HFFc6 (cell line): ENCODE results near the gene SPATA6. TPM values are rescaled to one million over a fixed set of nuclear protein-coding genes. Genes with fewer than 3 reads are reported as not detected.

ENCODE experiments used
- DNase-seq: peaks from one replicate; pipeline ENCODE4 v3.0.0-alpha.2; 2018
- H3K27ac Mint-ChIP-seq: 2 replicates; pipeline ENCODE4 v1.8.0; 2020; ENCODE audit warnings: mild to moderate bottlenecking, mixed read lengths
- H3K27me3 Mint-ChIP-seq: 2 replicates; pipeline ENCODE4 v1.8.0; 2021; ENCODE audit warnings: mild to moderate bottlenecking, moderate library complexity, mixed read lengths; ENCODE audit not compliant: insufficient read depth
- H3K36me3 Mint-ChIP-seq: 2 replicates; pipeline ENCODE4 v1.8.0; 2021; ENCODE audit warnings: low read depth, mixed read lengths
- H3K4me1 Mint-ChIP-seq: 2 replicates; pipeline ENCODE4 v1.8.0; 2020; ENCODE audit warnings: low read depth, mixed read lengths
- H3K4me3 Mint-ChIP-seq: 2 replicates; pipeline ENCODE4 v1.8.0; 2020; ENCODE audit warnings: mild to moderate bottlenecking, moderate library complexity, mixed read lengths
- H3K9me3 Mint-ChIP-seq: 2 replicates; pipeline ENCODE4 v1.8.0; 2020; ENCODE audit warnings: mild to moderate bottlenecking, mixed read lengths
- total RNA-seq, 6 experiments: library from RNA; stranded (reverse); fragmentation: NEBNext Ultra II Directional; extraction: Animal tissue kit (Norgen Biotek cat#: 25700); gene quantifications; 2 replicates in 1 of 6; 3 replicates in 5 of 6; pipeline ENCODE4 v1.2.3, GENCODE V29; 2021
- TF ChIP-seq, protein P1 (sequence below): fragments of 200-600 bp; sonication (generic); IDR thresholded peaks from 2 replicates; pipeline ENCODE4 v1.5.0; 2021; ENCODE audit warnings: antibody characterized with exemption, mild to moderate bottlenecking

The SPATA6 gene
- total RNA-seq, 6 experiments from 2014 or later, result 0.31 to 4.0 (median 3.0) TPM

DNA sequence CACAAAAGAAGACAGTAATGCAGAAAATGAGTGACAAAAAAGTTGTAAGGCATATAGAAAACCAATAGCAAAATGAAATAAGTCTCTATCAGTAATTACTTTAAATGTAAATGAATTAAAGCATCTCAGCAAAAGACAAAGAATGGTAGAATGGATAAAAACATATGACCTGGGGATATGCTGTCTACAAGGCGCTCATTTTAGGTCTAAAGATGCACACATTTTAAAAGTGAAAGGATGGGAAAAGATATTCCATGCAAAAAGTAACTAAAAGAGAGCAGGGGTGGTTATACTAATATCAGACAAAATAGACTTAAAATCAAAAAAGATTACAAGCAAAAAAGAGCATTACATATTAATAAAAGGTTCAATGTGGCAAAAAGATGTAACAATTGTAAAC is 41.2 kb downstream of the SPATA6 start:
- Mint-ChIP-seq H3K36me3 (no peaks in the 10 kb centered on the region), H3K27me3 (no peaks in the 10 kb centered on the region), H3K9me3 (peaks cover 21% of the 10 kb centered on the region), H3K4me1 (no peaks in the 10 kb centered on the region; the same call in 1 of the 2 replicates), H3K4me3 (no peak overlapping the region), H3K27ac (no peak overlapping the region)
- no peak for DNase-seq
- TF ChIP-seq, protein P1, sequence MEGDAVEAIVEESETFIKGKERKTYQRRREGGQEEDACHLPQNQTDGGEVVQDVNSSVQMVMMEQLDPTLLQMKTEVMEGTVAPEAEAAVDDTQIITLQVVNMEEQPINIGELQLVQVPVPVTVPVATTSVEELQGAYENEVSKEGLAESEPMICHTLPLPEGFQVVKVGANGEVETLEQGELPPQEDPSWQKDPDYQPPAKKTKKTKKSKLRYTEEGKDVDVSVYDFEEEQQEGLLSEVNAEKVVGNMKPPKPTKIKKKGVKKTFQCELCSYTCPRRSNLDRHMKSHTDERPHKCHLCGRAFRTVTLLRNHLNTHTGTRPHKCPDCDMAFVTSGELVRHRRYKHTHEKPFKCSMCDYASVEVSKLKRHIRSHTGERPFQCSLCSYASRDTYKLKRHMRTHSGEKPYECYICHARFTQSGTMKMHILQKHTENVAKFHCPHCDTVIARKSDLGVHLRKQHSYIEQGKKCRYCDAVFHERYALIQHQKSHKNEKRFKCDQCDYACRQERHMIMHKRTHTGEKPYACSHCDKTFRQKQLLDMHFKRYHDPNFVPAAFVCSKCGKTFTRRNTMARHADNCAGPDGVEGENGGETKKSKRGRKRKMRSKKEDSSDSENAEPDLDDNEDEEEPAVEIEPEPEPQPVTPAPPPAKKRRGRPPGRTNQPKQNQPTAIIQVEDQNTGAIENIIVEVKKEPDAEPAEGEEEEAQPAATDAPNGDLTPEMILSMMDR, result no peak

DNA sequence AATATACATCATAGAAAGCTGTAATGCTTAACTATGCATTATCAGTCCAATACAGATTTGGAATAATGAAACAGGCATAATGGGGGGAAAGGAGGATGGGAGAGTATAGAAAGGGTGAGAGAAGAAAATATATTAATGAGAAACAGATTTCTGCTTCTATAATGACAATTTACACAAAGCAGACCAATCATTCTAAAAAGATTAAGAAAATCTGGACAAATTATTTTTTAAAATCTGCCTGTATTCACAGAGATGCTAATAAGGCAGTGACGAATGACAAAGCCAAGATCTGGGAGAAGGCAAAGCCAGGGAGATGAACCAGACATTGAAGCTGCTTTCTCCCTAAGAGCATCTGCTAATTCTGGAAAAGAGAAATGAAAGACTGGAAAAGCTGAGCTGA is 50.0 kb downstream of the SPATA6 start:
- no peaks in the 10 kb centered on the region for H3K36me3 Mint-ChIP-seq
- DNase-seq, result no peak
- no peaks in the 10 kb centered on the region for H3K4me1 Mint-ChIP-seq
- TF ChIP-seq, protein P1, result no peak
- no peaks in the 10 kb centered on the region for H3K27me3 Mint-ChIP-seq
- no peak overlapping the region for H3K27ac Mint-ChIP-seq
- H3K9me3 Mint-ChIP-seq, result peaks cover 9% of the 10 kb centered on the region
- no peak overlapping the region for H3K4me3 Mint-ChIP-seq

DNA sequence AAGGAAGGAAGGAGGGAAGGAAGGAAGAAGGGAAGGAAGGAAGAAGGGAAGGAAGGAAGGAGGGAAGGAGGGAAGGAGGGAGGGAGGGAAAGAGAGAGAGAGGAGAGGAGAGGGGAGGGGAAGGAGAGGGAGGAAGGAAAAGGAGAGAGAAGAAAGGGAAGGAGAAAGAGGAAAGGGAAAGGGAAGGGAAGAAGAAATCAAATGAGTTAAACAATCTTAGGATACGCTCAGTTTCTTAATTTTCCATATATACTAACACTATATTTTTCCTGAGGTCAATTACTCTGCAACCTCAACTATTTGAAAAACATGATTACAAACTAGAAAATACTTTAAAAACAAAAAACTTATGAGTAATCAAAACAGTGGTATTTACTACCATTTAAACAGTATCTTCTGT is 53.3 kb downstream of the SPATA6 start:
- H3K9me3 Mint-ChIP-seq, result peaks cover 9% of the 10 kb centered on the region

DNA sequence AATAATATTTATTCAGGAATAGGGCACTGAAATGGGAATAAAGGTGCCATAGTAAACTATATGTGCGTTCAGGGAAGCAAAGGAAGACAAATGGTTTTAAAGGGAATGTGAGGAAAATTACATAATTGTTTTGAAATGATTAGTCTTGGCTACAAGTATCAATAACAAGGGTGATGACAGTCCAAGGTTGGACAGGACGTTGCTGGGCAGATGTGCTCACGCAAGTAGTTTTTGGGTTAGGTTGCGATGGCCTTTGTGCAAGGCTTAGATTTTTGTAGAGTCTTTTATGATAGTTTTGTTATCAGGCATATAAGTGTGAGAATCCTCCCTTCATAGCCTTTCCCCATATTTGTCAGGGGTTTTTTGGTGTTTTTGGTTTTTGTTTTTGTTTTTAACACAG is 57.0 kb downstream of the SPATA6 start:
- Mint-ChIP-seq H3K4me3 (no peak overlapping the region), H3K9me3 (peaks cover 4% of the 10 kb centered on the region; the same call in 1 of the 2 replicates), H3K27me3 (no peaks in the 10 kb centered on the region), H3K4me1 (no peaks in the 10 kb centered on the region), H3K36me3 (no peaks in the 10 kb centered on the region), H3K27ac (no peak overlapping the region)
- DNase-seq, result no peak
- TF ChIP-seq, protein P1, result no peak

More for the DNA sequence above, 53.3 kb downstream of the SPATA6 start:
- no peaks in the 10 kb centered on the region for H3K27me3 Mint-ChIP-seq
- no peak for DNase-seq
- no peaks in the 10 kb centered on the region for H3K36me3 Mint-ChIP-seq
- H3K4me3 Mint-ChIP-seq, result no peak overlapping the region
- H3K4me1 Mint-ChIP-seq, result no peaks in the 10 kb centered on the region
- TF ChIP-seq, protein P1, result no peak
- no peak overlapping the region for H3K27ac Mint-ChIP-seq

DNA sequence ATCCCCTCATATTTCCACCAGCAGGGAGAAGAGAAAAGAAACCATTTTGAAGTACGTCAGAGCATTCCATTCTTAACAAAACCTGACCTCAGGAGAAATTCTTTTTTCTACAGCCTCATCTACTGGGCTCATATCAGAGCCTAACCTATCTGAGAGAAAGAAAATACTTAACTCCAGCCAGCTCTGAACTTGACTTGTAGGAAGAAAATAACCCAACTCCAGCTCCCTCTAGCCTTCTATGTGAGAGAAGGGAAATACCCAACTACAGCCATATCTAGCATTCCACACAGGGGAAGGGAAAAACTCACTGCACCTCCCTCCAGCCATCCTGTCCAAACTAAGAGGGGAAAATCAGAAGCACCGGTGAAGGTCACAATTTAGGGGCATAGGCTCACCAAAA is 57.7 kb downstream of the SPATA6 start:
- no peak overlapping the region for H3K4me3 Mint-ChIP-seq

More for the DNA sequence above, 57.7 kb downstream of the SPATA6 start:
- H3K27me3 Mint-ChIP-seq, result no peaks in the 10 kb centered on the region
- H3K27ac Mint-ChIP-seq, result no peak overlapping the region
- no peak for DNase-seq
- no peaks in the 10 kb centered on the region for H3K36me3 Mint-ChIP-seq
- peaks cover 4% of the 10 kb centered on the region; the same call in 1 of the 2 replicates for H3K9me3 Mint-ChIP-seq
- H3K4me1 Mint-ChIP-seq, result no peaks in the 10 kb centered on the region
- TF ChIP-seq, protein P1, result no peak
